Fibroblast of lung (primary cell): ENCODE measurements around the gene LCN6. TPM values are rescaled to one million over a fixed set of nuclear protein-coding genes. Genes with fewer than 3 reads are reported as not detected.

Experiments
- DNase-seq, 2 donors: peaks; one replicate each; pipeline versions ENCODE4 v3.0.0 to v3.0.0-alpha.2; 2010; ENCODE audit warnings: low read depth in 2 of 2
- H2AFZ ChIP-seq: 2 replicates; pipeline ENCODE4 v1.5.1; 2012; ENCODE audit warnings: low read length, control low read depth, inconsistent platforms
- H3K27ac ChIP-seq: 2 replicates; pipeline ENCODE4 v1.5.1; 2011; ENCODE audit warnings: low read length, control low read depth; ENCODE audit not compliant: insufficient read depth
- H3K27me3 ChIP-seq: 2 replicates; pipeline ENCODE4 v1.5.1; 2011; ENCODE audit warnings: mild to moderate bottlenecking, low read length; ENCODE audit not compliant: control insufficient read depth, insufficient read depth
- H3K36me3 ChIP-seq: 2 replicates; pipeline ENCODE4 v1.5.1; 2011; ENCODE audit warnings: low read length; ENCODE audit not compliant: control insufficient read depth, insufficient read depth
- H3K4me1 ChIP-seq: 2 replicates; pipeline ENCODE4 v1.5.1; 2011; ENCODE audit warnings: low read length; ENCODE audit not compliant: control insufficient read depth, insufficient read depth; ENCODE audit errors: extremely low read depth
- H3K4me2 ChIP-seq: 2 replicates; pipeline ENCODE4 v1.5.1; 2011; ENCODE audit warnings: low read length, control low read depth; ENCODE audit not compliant: insufficient read depth; ENCODE audit errors: extremely low read depth
- H3K4me3 ChIP-seq, 4 experiments: fragments of 200-600 bp in 1 of 4; sonication (generic) in 1 of 4; replicated peaks in 1 of 4; 2 replicates each; pipeline ENCODE4 v1.5.1; 2011 to 2016; ENCODE audit warnings: low read length in 4 of 4, low read depth in 3 of 4, mild to moderate bottlenecking in 3 of 4, control low read depth in 2 of 4, inconsistent platforms in 1 of 4, mixed read lengths in 1 of 4; ENCODE audit not compliant: insufficient read depth in 1 of 4; ENCODE audit errors: control extremely low read depth in 1 of 4
- H3K79me2 ChIP-seq: 2 replicates; pipeline ENCODE4 v1.5.1; 2012; ENCODE audit warnings: mild to moderate bottlenecking, low read length, inconsistent platforms; ENCODE audit not compliant: control insufficient read depth, insufficient read depth
- H3K9ac ChIP-seq: 2 replicates; pipeline ENCODE4 v1.5.1; 2011; ENCODE audit warnings: mild to moderate bottlenecking, low read length, control low read depth; ENCODE audit not compliant: insufficient read depth
- H3K9me3 ChIP-seq: 2 replicates; pipeline ENCODE4 v1.5.1; 2012; ENCODE audit warnings: low read depth, low read length; ENCODE audit not compliant: control insufficient read depth, insufficient read depth
- H4K20me1 ChIP-seq: 2 replicates; pipeline ENCODE4 v1.5.1; 2011; ENCODE audit warnings: low read length; ENCODE audit not compliant: control insufficient read depth, insufficient read depth; ENCODE audit errors: extremely low read depth
- EZH2 ChIP-seq: IDR thresholded peaks from 2 replicates; pipeline ENCODE4 v1.5.1; 2012; ENCODE audit warnings: low read length, control low read depth, mild to moderate bottlenecking; ENCODE audit errors: missing control alignments
- polyA plus RNA-seq, 2 donors: library from polyadenylated mRNA; depleted of rRNA in 1 of 2; stranded (reverse) in 1 of 2; unstranded in 1 of 2; fragments of >200 nt; gene quantifications; 2 replicates each; pipeline ENCODE4 v1.2.1, GENCODE V29; 2011 to 2012; ENCODE audit warnings: missing spikeins in 1 of 2
- total RNA-seq: library from RNA; depleted of rRNA; stranded (reverse); fragments of >200 nt; gene quantifications from 2 replicates; pipeline ENCODE4 v1.2.1, GENCODE V29; 2014
- TF ChIP-seq, protein P1 (sequence below), 2 donors: IDR thresholded peaks in 1 of 2; conservative IDR thresholded peaks in 1 of 2; 1 replicate in 1 of 2; 2 replicates in 1 of 2; pipeline ENCODE4 v1.5.1; 2011 to 2012; ENCODE audit warnings: low read length in 2 of 2, control low read depth in 1 of 2, inconsistent platforms in 1 of 2, low read depth in 1 of 2, mild to moderate bottlenecking in 1 of 2

The LCN6 gene
- total and polyA plus RNA-seq, 2 donors (not counting 1 experiment from before 2014, with no cell fraction given), result not detected

GRCh38 chr9:136695435-136695895 lies 52.9 kb downstream of the LCN6 start:
- H3K4me3 ChIP-seq, result no peak overlapping the region
- no peak overlapping the region for H3K27ac ChIP-seq
- no peaks in the 10 kb centered on the region for H3K4me1 ChIP-seq
- TF ChIP-seq EZH2, result no peak
- TF ChIP-seq, protein P1, sequence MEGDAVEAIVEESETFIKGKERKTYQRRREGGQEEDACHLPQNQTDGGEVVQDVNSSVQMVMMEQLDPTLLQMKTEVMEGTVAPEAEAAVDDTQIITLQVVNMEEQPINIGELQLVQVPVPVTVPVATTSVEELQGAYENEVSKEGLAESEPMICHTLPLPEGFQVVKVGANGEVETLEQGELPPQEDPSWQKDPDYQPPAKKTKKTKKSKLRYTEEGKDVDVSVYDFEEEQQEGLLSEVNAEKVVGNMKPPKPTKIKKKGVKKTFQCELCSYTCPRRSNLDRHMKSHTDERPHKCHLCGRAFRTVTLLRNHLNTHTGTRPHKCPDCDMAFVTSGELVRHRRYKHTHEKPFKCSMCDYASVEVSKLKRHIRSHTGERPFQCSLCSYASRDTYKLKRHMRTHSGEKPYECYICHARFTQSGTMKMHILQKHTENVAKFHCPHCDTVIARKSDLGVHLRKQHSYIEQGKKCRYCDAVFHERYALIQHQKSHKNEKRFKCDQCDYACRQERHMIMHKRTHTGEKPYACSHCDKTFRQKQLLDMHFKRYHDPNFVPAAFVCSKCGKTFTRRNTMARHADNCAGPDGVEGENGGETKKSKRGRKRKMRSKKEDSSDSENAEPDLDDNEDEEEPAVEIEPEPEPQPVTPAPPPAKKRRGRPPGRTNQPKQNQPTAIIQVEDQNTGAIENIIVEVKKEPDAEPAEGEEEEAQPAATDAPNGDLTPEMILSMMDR (conservative IDR thresholded peaks at IDR 0.05 in 1 of 2, IDR thresholded peaks at IDR 0.05 in 1 of 2; ENCODE audit: low read depth in 1 of 2, low read length in 2 of 2), result no peak
- no peaks in the 10 kb centered on the region for H3K9me3 ChIP-seq
- peaks cover 2% of the 10 kb centered on the region for H4K20me1 ChIP-seq
- no peak overlapping the region for H3K4me2 ChIP-seq
- H3K36me3 ChIP-seq, result no peaks in the 10 kb centered on the region
- no peaks in the 10 kb centered on the region for H3K79me2 ChIP-seq
- no peak overlapping the region for H2AFZ ChIP-seq
- no peaks in the 10 kb centered on the region for H3K27me3 ChIP-seq
- H3K9ac ChIP-seq, result no peak overlapping the region
- no peak for DNase-seq

DNA sequence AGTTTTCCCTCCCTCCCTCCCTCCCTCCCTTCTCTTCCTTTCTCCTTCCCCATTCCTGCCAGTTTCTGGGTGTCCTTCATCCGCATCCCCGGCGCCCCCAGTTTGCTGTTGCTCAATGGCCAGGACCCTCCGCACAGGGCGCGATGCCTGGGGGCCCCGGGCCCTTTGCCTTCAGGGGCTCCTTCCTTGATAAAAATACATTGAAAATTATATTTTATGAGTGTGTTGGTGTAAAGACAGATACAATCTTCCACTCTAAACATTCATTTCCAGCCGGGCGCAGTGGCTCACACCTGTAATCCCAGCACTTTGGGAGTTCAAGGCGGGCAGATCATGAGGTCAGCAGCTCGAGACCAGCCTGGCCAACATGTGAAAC lies 53.5 kb downstream of the LCN6 start:
- Histone ChIP-seq H3K79me2 (no peaks in the 10 kb centered on the region), H2AFZ (no peak overlapping the region), H3K4me2 (no peak overlapping the region), H3K9ac (no peak overlapping the region), H3K4me1 (no peaks in the 10 kb centered on the region), H3K4me3 (no peak overlapping the region), H3K27me3 (no peaks in the 10 kb centered on the region), H3K27ac (no peak overlapping the region), H3K9me3 (no peaks in the 10 kb centered on the region), H3K36me3 (no peaks in the 10 kb centered on the region), H4K20me1 (peaks cover 2% of the 10 kb centered on the region)
- no peak for TF ChIP-seq EZH2
- TF ChIP-seq, protein P1 (conservative IDR thresholded peaks at IDR 0.05 in 1 of 2, IDR thresholded peaks at IDR 0.05 in 1 of 2; ENCODE audit: low read depth in 1 of 2, low read length in 2 of 2), result no peak
- no peak for DNase-seq

- peak in 1 of 2 donors; percentile 31 for DNase-seq
Observed at GRCh38 chr9:136694163-136694871, 54.0 kb downstream of the LCN6 start.

More at GRCh38 chr9:136694163-136694871, 54.0 kb downstream of the LCN6 start:
- no peak overlapping the region for H3K4me2 ChIP-seq
- no peak for TF ChIP-seq EZH2
- TF ChIP-seq, protein P1 (conservative IDR thresholded peaks at IDR 0.05 in 1 of 2, IDR thresholded peaks at IDR 0.05 in 1 of 2; ENCODE audit: low read depth in 1 of 2, low read length in 2 of 2), result peak; percentile 55 to 72
- H4K20me1 ChIP-seq, result peaks cover 2% of the 10 kb centered on the region
- no peaks in the 10 kb centered on the region for H3K4me1 ChIP-seq
- no peak overlapping the region for H3K9ac ChIP-seq
- H3K4me3 ChIP-seq, result no peak overlapping the region
- H3K9me3 ChIP-seq, result no peaks in the 10 kb centered on the region
- H3K36me3 ChIP-seq, result no peaks in the 10 kb centered on the region
- H3K79me2 ChIP-seq, result no peaks in the 10 kb centered on the region
- no peaks in the 10 kb centered on the region for H3K27me3 ChIP-seq
- H3K27ac ChIP-seq, result no peak overlapping the region
- no peak overlapping the region for H2AFZ ChIP-seq

Other genes starting within 250 kb of the LCN6 start
- 10.9 and 12.1 TPM in 2 replicates for gene NOTCH1, start 202.5 kb downstream of the LCN6 start, total RNA-seq
- 0.98 and 3.3 TPM in 2 replicates for gene NOTCH1, start 202.5 kb downstream of the LCN6 start, polyA plus RNA-seq
- 6.2 and 7.9 TPM in 2 replicates for gene EGFL7, start 85.6 kb downstream of the LCN6 start, total RNA-seq
- 2.5 and 4.2 TPM in 2 replicates for gene EGFL7, start 85.6 kb downstream of the LCN6 start, polyA plus RNA-seq
- gene AGPAT2, start 61.1 kb downstream of the LCN6 start, total RNA-seq, result 31.8 and 43.3 TPM in 2 replicates
- gene AGPAT2, start 61.1 kb downstream of the LCN6 start, polyA plus RNA-seq, result 24.9 and 25.1 TPM in 2 replicates
- 0.33 and 0.77 TPM in 2 replicates for gene DIPK1B, start 36.0 kb downstream of the LCN6 start, total RNA-seq
- 0.16 and 0.34 TPM in 2 replicates for gene DIPK1B, start 36.0 kb downstream of the LCN6 start, polyA plus RNA-seq
- not detected in 2 replicates for gene LCN10, start 5.6 kb downstream of the LCN6 start, total RNA-seq
- gene LCN10, start 5.6 kb downstream of the LCN6 start, polyA plus RNA-seq, result not detected in 2 replicates
- not detected in 2 replicates for gene LCN8, start 9.7 kb upstream of the LCN6 start, total RNA-seq
- not detected in 2 replicates for gene LCN8, start 9.7 kb upstream of the LCN6 start, polyA plus RNA-seq
- not detected in 2 replicates for gene LCN15, start 16.0 kb upstream of the LCN6 start, total RNA-seq
- not detected in 2 replicates for gene LCN15, start 16.0 kb upstream of the LCN6 start, polyA plus RNA-seq
- 40.1 and 56.5 TPM in 2 replicates for gene TMEM141, start 42.8 kb upstream of the LCN6 start, total RNA-seq
- 43.3 and 53.4 TPM in 2 replicates for gene TMEM141, start 42.8 kb upstream of the LCN6 start, polyA plus RNA-seq
- 0.99 and 1.0 TPM in 2 replicates for gene CCDC183, start 47.8 kb upstream of the LCN6 start, total RNA-seq
- 0.05 and 0.35 TPM in 2 replicates for gene CCDC183, start 47.8 kb upstream of the LCN6 start, polyA plus RNA-seq
- gene RABL6, start 59.4 kb upstream of the LCN6 start, total RNA-seq, result 55.0 and 59.6 TPM in 2 replicates
- gene RABL6, start 59.4 kb upstream of the LCN6 start, polyA plus RNA-seq, result 36.8 and 56.7 TPM in 2 replicates
- 1.7 and 1.8 TPM in 2 replicates for gene AJM1, start 94.0 kb upstream of the LCN6 start, total RNA-seq
- gene AJM1, start 94.0 kb upstream of the LCN6 start, polyA plus RNA-seq, result 0.15 and 0.19 TPM in 2 replicates
- 175 and 190 TPM in 2 replicates for gene PHPT1, start 100.9 kb upstream of the LCN6 start, total RNA-seq
- 99.6 and 108 TPM in 2 replicates for gene PHPT1, start 100.9 kb upstream of the LCN6 start, polyA plus RNA-seq
- gene MAMDC4, start 103.8 kb upstream of the LCN6 start, total RNA-seq, result 3.3 and 4.6 TPM in 2 replicates
- 0.30 and 0.37 TPM in 2 replicates for gene MAMDC4, start 103.8 kb upstream of the LCN6 start, polyA plus RNA-seq
- gene EDF1, start 117.8 kb upstream of the LCN6 start, total RNA-seq, result 279 and 317 TPM in 2 replicates
- gene EDF1, start 117.8 kb upstream of the LCN6 start, polyA plus RNA-seq, result 309 and 387 TPM in 2 replicates
- gene TRAF2, start 138.0 kb upstream of the LCN6 start, total RNA-seq, result 8.0 and 8.4 TPM in 2 replicates
- gene TRAF2, start 138.0 kb upstream of the LCN6 start, polyA plus RNA-seq, result 3.7 and 4.3 TPM in 2 replicates
- gene FBXW5, start 196.2 kb upstream of the LCN6 start, total RNA-seq, result 136 and 166 TPM in 2 replicates
- 31.3 and 39.9 TPM in 2 replicates for gene FBXW5, start 196.2 kb upstream of the LCN6 start, polyA plus RNA-seq
- gene C8G, start 196.7 kb upstream of the LCN6 start, total RNA-seq, result 1.2 TPM in 1 of 2 replicates, not detected in the other
- gene C8G, start 196.7 kb upstream of the LCN6 start, polyA plus RNA-seq, result 0.40 TPM in 1 of 2 replicates, not detected in the other
- gene LCN12, start 203.7 kb upstream of the LCN6 start, total RNA-seq, result 0.17 TPM in 1 of 2 replicates, not detected in the other
- 0.02 TPM in 1 of 2 replicates, not detected in the other for gene LCN12, start 203.7 kb upstream of the LCN6 start, polyA plus RNA-seq
- 89.9 and 90.3 TPM in 2 replicates for gene PTGDS, start 229.0 kb upstream of the LCN6 start, total RNA-seq
- gene PTGDS, start 229.0 kb upstream of the LCN6 start, polyA plus RNA-seq, result 2.0 and 4.9 TPM in 2 replicates
- gene LCNL1, start 234.5 kb upstream of the LCN6 start, total RNA-seq, result 3.3 and 6.3 TPM in 2 replicates
- gene LCNL1, start 234.5 kb upstream of the LCN6 start, polyA plus RNA-seq, result 0.75 and 1.4 TPM in 2 replicates
- gene PAXX, start 243.9 kb upstream of the LCN6 start, total RNA-seq, result 13.7 and 14.9 TPM in 2 replicates
- 6.1 and 9.9 TPM in 2 replicates for gene PAXX, start 243.9 kb upstream of the LCN6 start, polyA plus RNA-seq
- 1.3 and 3.5 TPM in 2 replicates for gene CLIC3, start 248.0 kb upstream of the LCN6 start, total RNA-seq
- gene CLIC3, start 248.0 kb upstream of the LCN6 start, polyA plus RNA-seq, result 0.98 and 1.5 TPM in 2 replicates